ENCODE data around the gene GANAB.
"Not testable (repeated sequence)": the region's sequence is repeated elsewhere in the genome, so short reads cannot be mapped to it uniquely, and the experiment has no call there.

The GANAB gene

DNA sequence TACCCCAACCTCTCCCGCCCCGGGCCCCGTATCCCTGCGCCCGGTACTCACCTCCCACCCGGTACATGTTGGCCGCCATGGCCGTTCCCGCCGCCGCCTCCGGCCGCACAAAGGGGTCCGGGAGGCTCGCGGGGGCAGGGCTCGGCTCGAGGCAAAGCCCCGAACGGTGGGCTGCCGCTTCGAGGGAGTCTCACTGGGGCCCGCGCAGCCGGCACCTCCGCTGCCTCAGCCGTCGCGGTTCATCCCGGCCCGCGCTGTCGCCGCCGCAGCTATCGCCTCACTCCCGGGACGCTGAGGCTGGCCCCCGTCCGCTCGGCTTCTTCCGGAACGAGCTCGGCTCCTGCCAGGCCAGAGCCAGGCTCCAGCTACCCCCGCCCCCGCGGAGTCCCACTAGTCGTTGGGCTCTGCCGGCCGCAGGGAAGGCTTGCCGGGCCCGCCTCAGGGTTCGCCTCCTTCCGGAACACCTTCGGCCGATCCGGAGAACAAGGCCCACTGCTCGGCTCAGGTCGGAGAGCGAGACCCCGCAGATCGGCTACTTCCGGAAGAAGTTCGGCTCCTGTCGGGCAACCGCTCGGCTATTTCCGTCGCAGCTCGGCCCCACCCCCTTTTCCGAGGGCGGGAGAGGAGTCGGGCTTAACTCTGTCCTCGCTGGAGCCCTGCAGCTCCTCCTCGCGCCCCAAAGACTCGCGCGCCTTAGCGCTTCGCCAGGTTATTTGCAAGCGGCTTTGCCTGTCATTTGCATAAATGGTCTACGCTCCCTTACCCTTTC lies 44.9 kb downstream of the GANAB start, which contains the start of gene MTA2:
TSS of gene MTA2 (minus strand) at position 494 of the 769 bp plus-strand sequence. CDS start at position 79, 415 bp downstream.
- peak; percentile 96 to 100 for DNase-seq (ENCODE audit: low read depth in 2 of 2)

GRCh38 chr11:62601122-62601371 lies 45.4 kb downstream of the GANAB start:
- DNase-seq (ENCODE audit: low read depth in 2 of 2), result peak; percentile 27 to 32

DNA sequence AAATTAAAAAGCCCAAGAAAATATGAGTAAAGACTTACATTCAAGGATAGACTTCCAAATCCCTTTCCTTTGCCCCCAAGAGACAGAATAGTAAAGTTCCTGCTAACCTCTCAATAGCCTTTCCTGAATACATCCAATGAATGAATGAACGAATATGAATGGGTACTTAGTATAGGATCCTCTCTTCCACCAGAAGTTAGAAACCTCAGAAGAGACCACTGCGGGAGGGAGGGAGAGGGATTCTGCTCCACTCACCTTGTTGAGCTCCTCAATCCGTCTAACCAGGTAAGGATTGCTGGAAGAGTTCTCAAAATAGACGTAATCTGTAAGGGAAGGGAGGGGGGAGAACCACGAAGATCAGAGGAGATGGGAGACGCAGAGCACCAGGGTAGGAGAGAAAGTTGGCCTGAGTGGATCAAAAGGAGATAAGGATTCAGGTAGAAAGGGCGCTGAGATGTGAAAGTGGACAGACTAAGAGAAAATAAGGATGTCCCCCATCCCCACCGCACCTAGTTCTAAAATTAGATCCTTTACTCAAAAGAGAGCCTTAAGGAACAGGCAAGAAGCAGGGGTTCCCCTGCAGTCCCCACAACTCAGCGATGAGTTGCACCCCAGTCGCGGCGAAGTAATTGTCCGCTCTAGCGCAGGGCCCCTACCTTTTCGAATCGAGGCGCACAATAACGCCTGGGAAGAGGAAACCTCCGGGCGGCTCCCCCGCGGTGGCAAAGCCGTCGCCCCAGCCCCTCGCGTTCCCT lies 45.9 kb downstream of the GANAB start:
- DNase-seq (ENCODE audit: low read depth in 2 of 2), result no peak

DNA sequence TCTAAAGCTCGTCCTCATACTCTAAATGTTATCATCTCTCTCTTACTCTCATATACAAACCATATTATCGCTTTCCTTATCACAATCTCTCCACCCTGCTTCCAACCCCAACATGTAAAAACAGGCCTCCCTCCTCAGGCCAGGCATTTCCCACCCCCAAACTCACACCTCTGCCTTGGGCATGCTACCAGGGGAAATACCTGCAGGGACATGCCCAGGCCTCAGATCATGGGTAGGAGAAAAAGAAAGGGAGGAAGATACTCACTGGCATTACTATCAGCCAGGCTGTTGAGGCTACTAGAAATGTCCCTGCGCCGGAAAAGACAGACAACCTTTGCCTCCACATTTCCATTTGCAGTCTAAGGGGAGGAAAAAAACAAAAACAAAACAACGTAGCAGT lies 46.5 kb downstream of the GANAB start:
- DNase-seq (ENCODE audit: low read depth in 2 of 2), result no peak

- peak; percentile 92 for DNase-seq (ENCODE audit: low read depth in 2 of 2)
Measured at GRCh38 chr11:62599069-62599696, 47.2 kb downstream of the GANAB start.

DNA sequence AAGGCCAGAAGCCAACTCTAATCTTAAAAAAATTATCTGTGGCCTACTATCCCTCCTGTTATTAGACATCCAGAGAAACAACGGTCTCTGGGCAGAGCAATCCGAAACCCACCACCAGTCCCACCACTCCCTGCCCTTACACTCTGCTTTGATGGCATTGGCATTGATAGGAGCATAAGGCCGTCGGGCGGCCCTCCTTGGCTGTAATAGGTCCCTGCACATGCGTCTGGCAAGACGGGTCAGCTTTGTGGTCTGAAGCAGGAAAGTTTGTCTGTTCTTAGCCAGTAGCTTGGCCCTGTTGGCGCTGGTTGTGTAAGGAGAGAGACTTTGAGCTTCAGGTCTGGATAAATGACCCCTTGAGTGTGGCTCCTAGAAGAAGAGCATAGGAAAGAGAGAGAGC lies 51.3 kb downstream of the GANAB start:
- no peak for DNase-seq (ENCODE audit: low read depth in 2 of 2)

GRCh38 chr11:62593434-62594044 lies 52.9 kb downstream of the GANAB start:
- DNase-seq (ENCODE audit: low read depth in 2 of 2), result peak; percentile 64 to 72

DNA sequence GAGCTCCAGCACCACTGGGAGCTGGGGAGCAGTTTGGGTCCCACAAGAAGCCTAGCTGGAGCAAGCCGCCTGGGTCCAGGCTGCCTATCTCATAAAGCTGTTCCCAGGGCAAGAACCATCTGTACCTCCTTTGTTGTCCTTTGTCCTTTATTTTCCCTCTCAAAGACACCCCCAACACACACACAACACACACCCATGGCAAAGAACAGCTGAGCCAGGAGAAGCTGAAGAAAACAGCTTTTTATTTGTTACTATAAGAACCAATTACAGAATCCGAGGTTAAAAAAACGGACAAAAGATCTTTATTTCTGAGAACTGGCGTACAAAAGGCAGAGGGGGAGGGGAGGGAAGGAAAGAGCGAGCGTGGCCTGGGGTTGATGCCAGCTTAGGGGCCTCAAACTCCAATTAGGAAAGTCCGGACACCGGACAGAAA lies 53.4 kb downstream of the GANAB start:
- DNase-seq (ENCODE audit: low read depth in 2 of 2), result no peak

- no peak for DNase-seq (ENCODE audit: low read depth in 2 of 2)
Measured at GRCh38 chr11:62592146-62592815, 54.1 kb downstream of the GANAB start.

GRCh38 chr11:62591448-62592145 lies 54.8 kb downstream of the GANAB start, which contains the start of gene TUT1:
Gene TUT1, minus strand, starts transcription at chr11:62591523. Its CDS starts 38 bp downstream, at chr11:62591485.
- peak; percentile 86 to 88 for DNase-seq (ENCODE audit: low read depth in 2 of 2)

GRCh38 chr11:62588966-62589637 lies 57.3 kb downstream of the GANAB start:
- DNase-seq (ENCODE audit: low read depth in 2 of 2), result no peak

- DNase-seq (ENCODE audit: low read depth in 2 of 2), result not testable (repeated sequence)
Measured at GRCh38 chr11:62585356-62585755, 61.1 kb downstream of the GANAB start.

DNA sequence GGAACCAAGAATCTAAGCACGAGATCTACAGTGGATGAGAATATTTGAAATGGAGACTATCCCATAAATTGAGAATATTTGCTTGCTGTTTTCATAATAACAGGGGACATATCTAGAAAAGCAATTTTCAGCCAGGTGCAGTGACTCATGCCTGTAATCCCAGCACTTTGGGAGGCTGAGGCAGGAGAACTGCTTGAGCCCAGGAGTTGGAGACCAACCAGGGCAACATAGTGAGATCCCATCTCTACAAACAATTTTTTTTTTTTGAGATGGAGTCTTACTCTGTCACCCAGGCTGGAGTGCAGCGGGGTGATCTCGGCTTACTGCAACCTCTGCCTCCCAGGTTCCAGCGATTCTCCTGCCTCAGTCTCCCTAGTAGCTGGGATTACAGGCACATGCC lies 64.7 kb downstream of the GANAB start:
- not testable (repeated sequence) for DNase-seq (ENCODE audit: low read depth in 2 of 2)

DNA sequence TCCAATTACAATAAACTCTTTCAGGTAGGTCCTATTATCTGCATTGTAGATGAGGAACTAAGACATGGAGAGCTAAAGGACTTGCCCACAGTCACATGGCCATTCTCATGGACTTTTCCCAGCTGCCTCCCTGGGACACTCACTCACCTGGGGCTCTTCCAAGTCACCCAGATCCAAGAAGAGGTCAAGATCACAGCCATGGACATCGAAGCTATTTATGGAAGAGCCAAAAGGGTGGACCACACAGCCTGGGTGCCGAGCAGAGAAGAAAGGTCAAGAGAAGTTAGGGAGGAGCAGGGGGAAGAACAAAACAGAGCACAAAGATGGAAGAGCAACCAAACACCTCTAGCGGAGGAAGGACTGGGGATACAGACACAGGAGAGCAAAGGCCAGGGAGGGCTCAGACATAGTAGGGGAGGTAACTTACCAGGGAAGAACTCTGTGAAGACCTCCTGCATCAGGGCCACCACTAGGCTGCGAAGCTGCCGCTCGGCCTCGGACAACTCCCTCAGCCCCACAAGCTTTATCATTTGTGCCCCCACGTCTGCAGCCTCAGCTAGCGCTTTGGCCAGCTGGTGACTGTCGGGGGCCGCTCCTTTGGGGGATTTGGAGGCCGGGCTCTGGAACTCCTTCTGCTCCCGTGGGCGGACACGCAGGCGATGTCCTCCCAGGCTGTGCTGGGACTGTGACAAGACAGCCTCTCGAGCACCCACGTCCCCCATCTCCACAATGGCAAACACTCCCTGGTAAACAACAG lies 65.3 kb downstream of the GANAB start:
- DNase-seq (ENCODE audit: low read depth in 2 of 2), result no peak

DNA sequence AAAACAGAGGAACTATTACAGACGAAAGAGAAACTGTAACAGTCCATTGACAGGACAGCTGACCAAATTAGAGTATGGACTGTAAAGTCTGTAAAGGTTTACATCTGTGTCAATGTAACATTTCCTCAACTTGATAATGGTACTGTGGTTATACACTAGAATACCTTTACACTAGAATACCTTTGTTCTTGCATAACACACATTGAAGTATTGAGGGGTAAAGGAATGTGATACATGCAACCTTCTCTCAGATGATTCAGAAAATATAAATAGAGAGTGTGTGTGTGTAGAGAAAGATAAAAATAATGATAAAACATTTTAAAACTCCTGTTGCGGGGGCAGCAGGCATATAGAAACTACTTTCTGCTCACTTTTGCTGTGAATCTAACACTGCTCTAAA lies 67.2 kb downstream of the GANAB start:
- no peak for DNase-seq (ENCODE audit: low read depth in 2 of 2)

- no peak for DNase-seq (ENCODE audit: low read depth in 2 of 2)
Measured at GRCh38 chr11:62578541-62578940, 67.9 kb downstream of the GANAB start.

DNA sequence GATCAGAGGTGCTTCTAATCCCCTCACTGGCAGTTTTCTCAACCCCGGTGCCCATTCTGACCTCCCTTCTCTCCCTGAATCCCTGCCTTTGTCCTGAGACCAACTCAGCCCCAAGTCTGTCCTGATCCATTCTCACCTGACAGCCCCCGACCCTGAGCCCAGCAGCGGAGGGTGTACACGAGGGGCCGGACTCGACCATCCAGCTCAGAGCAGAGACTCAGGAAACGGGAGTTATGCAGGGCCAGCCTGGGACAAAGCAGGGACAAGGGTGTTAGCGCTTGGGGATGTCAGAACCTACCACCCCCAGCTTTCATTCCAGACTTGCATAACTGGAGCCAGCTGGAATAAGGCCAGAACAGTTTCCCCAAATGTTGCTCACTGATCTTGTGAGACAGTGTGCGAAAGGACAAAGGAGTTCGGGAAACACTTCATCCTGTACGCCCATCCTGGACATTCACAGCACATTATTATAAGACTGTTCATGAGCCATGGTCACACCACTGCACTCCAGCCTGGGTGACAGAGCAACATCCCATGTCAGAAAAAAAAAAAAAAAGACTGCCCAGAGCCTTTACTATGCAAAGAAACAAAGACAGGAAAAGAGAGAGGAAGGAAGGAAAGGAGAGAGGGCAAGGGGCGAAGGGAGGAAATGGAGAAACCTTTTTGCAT lies 69.2 kb downstream of the GANAB start:
- no peak for DNase-seq (ENCODE audit: low read depth in 2 of 2)

DNA sequence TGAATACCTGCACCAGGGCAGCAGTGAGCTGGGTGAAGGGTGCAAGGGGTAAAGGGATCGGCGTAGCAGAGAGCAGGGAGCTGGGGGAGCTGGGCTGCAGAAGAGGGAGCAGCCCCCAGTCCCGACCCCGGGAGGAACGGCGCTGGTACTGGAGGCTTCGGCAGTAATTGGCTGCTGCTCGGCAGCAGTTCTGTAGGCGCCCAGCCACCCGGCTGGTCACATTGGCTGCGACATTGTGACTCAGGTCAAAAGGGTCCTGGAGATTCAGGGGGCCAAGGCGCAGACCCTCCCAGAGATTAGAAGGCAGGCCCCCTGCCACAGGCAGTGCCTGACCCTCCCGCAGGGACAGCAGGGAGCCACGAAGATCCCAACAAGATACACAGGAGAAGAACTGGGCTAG lies 70.6 kb downstream of the GANAB start:
- DNase-seq (ENCODE audit: low read depth in 2 of 2), result no peak

DNA sequence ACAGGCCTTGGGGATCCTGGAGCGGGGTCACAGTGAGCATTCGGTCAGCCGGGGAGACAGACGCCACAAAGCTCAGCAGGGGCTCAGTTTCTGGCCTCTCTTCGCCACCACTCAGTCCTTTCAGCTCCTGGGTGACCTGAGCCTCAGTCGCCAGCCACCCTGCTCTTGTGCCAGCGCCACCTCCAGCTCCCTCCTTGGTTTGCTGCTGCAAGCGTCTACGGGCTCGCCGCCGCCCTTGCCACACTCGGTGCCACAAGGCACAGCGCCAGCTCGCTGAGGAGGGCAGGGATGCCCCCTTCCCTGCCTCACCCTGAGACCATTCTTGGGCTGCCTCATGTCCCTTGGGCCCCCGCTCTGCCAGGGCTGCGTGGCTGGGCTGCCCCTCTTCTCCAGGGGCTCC lies 71.3 kb downstream of the GANAB start:
- no peak for DNase-seq (ENCODE audit: low read depth in 2 of 2)

All from stimulated activated CD8-positive, alpha-beta memory T cell treated with anti-CD3 and anti-CD28 coated beads, Interleukin-2, amount 100 ng/mL, for 48 hours (primary cell).